Measurements from ENCODE around the gene HDAC2. TPM values are rescaled to one million over a fixed set of nuclear protein-coding genes. Genes with fewer than 3 reads are reported as not detected.
"Not testable (repeated sequence)": the region's sequence is repeated elsewhere in the genome, so short reads cannot be mapped to it uniquely, and the experiment has no call there.

The HDAC2 gene
- total RNA-seq, 1 donor from 2014 or later = 99.8 TPM

DNA sequence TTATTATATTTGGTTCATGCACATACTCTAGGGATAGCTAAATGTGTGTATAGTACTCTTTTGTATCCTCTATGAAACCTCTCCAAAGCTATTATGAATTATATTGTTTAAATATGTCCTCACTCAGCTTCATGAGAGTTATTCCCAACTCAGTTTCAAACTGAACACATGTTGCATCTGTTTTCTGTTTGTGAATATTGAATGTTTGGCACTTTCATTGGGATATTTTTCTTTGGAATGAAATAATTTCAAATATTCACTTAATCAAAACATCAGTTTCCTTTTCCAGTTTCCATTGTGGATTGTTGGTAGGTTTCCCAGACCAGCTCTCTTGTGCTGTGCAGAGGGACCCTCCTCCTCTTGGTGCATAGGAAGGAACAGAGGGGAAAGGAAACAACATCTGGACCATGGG lies 46.6 kb downstream of the HDAC2 start:
- Histone ChIP-seq H3K36me3 (ENCODE audit: control insufficient read depth, insufficient read depth, low read length) (no peaks in the 10 kb centered on the region), H3K4me3 (ENCODE audit: low read depth, low read length) (no peak overlapping the region), H3K27me3 (ENCODE audit: control insufficient read depth, insufficient read depth, low read length) (no peaks in the 10 kb centered on the region)
- no peak for DNase-seq (ENCODE audit: low read depth)
- no peak for FAIRE-seq
- TF ChIP-seq, protein P1, sequence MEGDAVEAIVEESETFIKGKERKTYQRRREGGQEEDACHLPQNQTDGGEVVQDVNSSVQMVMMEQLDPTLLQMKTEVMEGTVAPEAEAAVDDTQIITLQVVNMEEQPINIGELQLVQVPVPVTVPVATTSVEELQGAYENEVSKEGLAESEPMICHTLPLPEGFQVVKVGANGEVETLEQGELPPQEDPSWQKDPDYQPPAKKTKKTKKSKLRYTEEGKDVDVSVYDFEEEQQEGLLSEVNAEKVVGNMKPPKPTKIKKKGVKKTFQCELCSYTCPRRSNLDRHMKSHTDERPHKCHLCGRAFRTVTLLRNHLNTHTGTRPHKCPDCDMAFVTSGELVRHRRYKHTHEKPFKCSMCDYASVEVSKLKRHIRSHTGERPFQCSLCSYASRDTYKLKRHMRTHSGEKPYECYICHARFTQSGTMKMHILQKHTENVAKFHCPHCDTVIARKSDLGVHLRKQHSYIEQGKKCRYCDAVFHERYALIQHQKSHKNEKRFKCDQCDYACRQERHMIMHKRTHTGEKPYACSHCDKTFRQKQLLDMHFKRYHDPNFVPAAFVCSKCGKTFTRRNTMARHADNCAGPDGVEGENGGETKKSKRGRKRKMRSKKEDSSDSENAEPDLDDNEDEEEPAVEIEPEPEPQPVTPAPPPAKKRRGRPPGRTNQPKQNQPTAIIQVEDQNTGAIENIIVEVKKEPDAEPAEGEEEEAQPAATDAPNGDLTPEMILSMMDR (IDR thresholded peaks at IDR 0.05; ENCODE audit: insufficient read depth, low read length, severe bottlenecking) = no peak

DNA sequence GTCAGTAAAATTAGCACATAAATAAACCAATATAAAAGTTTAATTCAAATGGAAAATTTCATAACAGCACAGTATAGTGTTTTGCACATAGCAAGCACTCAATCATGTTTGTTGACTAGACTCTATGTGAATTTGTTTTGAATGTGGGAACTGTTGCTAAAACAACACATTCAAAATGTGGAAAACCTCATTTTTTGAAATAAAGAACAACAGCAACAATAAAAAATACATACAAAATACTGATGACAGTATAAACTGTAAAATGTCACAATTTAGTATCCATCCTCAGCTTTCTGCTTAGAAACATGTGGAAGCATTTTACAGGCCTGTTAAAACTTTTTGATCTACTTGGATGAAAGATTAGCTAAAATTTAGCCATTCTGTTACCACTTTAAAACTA lies 47.4 kb downstream of the HDAC2 start:
- TF ChIP-seq, protein P1 (IDR thresholded peaks at IDR 0.05; ENCODE audit: insufficient read depth, low read length, severe bottlenecking) = no peak
- FAIRE-seq (no peak), DNase-seq (ENCODE audit: low read depth) (no peak)
- no peaks in the 10 kb centered on the region for H3K36me3 ChIP-seq (ENCODE audit: control insufficient read depth, insufficient read depth, low read length)
- no peaks in the 10 kb centered on the region for H3K27me3 ChIP-seq (ENCODE audit: control insufficient read depth, insufficient read depth, low read length)
- H3K4me3 ChIP-seq (ENCODE audit: low read depth, low read length) = no peak overlapping the region

DNA sequence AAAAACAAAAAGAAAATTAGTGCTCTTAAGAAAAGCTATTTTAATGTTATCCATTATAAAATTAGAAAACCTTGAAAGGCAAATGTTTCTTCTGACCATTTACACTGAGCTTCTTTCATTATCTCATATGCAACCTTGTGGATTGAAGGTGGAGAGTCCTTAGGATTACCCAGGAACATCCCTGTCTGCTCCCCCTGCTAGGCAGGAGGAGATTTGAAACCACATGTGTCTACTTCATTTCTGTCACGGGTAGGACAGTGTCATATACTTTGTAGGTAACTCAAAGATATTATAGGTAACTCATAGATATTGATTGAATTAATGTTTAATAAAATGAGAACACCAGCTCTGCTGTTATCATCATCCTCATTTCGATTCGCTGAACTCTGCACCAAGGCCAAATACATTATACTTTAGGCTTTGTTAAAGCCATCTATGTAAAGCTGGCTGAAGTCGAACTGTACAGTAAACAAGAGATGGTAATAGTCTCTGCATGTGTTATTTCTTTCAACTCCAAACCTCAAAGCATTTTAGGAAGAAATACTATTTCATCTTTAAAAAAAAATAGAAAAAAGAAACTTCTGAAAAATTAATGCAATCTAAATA lies 49.5 kb downstream of the HDAC2 start:
- Histone ChIP-seq H3K27me3 (ENCODE audit: control insufficient read depth, insufficient read depth, low read length) (no peaks in the 10 kb centered on the region), H3K36me3 (ENCODE audit: control insufficient read depth, insufficient read depth, low read length) (no peaks in the 10 kb centered on the region), H3K4me3 (ENCODE audit: low read depth, low read length) (no peak overlapping the region)
- DNase-seq (ENCODE audit: low read depth) (no peak), FAIRE-seq (no peak)
- TF ChIP-seq, protein P1 (IDR thresholded peaks at IDR 0.05; ENCODE audit: insufficient read depth, low read length, severe bottlenecking) = no peak

DNA sequence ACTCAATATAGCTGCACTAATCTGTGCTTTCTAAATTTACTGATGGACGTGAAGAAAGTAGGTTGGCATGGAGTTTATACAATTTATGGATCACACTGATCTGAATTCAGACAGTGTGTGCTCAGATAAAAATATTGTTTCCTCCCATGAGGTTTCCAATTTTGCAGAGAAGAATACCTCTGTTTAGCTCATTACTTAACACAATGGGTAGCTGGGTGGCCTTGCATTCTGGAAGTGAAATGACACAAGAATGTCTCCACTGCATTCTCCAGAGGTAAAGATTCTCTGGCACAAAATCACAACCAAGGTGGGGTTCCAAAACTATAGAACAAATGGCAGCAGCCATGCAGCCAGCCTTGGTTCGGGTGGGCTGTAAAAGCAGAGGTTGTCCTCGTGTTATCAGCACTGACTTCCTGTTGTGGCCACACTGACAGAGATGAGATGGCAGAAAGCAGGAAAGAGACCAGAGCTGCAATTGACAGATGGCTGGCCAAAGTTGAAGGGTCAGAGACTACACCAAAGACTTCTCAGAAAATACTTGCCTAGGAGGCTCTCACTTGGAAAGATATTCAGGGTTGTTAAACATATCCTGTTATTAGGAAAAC lies 50.2 kb downstream of the HDAC2 start:
- Histone ChIP-seq H3K27me3 (ENCODE audit: control insufficient read depth, insufficient read depth, low read length) (no peaks in the 10 kb centered on the region), H3K36me3 (ENCODE audit: control insufficient read depth, insufficient read depth, low read length) (no peaks in the 10 kb centered on the region), H3K4me3 (ENCODE audit: low read depth, low read length) (no peak overlapping the region)
- FAIRE-seq (no peak), DNase-seq (ENCODE audit: low read depth) (no peak)
- TF ChIP-seq, protein P1 (IDR thresholded peaks at IDR 0.05; ENCODE audit: insufficient read depth, low read length, severe bottlenecking) = no peak

DNA sequence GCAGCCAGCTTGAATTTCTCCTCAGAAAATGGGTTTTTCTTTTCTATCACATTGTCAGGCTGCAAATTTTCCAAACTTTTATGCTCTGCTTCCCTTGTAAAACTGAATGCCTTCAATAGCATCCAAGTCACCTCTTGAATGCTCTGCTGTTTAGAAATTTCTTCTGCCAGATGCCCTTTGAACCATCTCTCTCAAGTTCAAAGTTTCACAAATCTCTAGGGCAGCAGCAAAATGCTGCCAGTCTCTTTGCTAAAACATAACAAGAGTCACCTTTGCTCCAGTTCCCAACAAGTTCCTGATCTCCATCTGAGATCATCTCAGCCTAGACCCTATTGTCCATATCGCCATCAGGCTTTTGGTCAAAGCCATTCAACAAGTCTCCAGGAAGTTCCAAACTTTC lies 60.7 kb downstream of the HDAC2 start:
- FAIRE-seq; H3K36me3 ChIP-seq (ENCODE audit: control insufficient read depth, insufficient read depth, low read length); H3K4me3 ChIP-seq (ENCODE audit: low read depth, low read length); DNase-seq (ENCODE audit: low read depth); H3K27me3 ChIP-seq (ENCODE audit: control insufficient read depth, insufficient read depth, low read length): not testable (repeated sequence)

DNA sequence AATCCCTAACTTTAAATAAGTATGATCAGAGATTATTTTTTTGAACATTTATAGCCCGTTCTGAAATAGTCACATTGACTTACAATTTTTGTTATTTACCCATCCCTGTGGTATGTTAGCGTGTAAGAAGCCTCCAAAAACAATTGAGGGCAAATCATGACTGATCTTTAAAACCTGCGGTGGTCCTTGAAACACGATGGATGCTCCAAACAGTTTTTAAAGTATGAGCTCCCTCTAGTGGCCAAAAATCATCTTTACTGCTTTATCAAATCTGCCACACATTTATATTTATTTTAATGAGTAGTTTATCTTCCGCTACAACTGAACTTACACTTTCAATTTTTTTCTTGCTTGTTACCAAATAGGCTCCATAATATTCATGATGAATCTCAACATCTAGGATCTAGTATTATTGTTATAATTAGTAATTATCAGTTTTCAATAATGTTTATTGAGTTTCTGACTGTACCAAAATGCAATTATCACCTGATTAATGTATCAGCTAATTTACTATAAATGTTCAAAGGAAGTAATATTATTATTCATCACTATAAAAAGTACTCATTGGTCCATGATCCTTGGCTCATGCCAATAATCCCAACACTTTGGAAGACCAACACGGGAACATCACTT lies 61.6 kb downstream of the HDAC2 start:
- peak; percentile 57 for DNase-seq (ENCODE audit: low read depth)
- FAIRE-seq = no peak
- Histone ChIP-seq H3K36me3 (ENCODE audit: control insufficient read depth, insufficient read depth, low read length) (no peaks in the 10 kb centered on the region), H3K4me3 (ENCODE audit: low read depth, low read length) (no peak overlapping the region), H3K27me3 (ENCODE audit: control insufficient read depth, insufficient read depth, low read length) (no peaks in the 10 kb centered on the region)
- TF ChIP-seq, protein P1 (IDR thresholded peaks at IDR 0.05; ENCODE audit: insufficient read depth, low read length, severe bottlenecking) = peak; percentile 41
